GM23248 (cell line): ENCODE measurements around the gene IQCK. TPM values are rescaled to one million over a fixed set of nuclear protein-coding genes. Genes with fewer than 3 reads are reported as not detected.
A peak's percentile ranks its signal among the peaks of the same experiment; 100 is the strongest.

Experiments used
- DNase-seq: peaks from one replicate; pipeline ENCODE4 v3.0.0-alpha.2; 2015
- H2AFZ ChIP-seq: fragments of 200-600 bp; sonication (generic); 2 replicates; pipeline ENCODE4 v1.6.1; 2016; ENCODE audit warnings: antibody characterized with exemption
- H3F3A ChIP-seq: fragments of 200-600 bp; sonication (generic); 2 replicates; pipeline ENCODE4 v1.6.1; 2016; ENCODE audit warnings: mild to moderate bottlenecking, antibody characterized with exemption, mixed run types; ENCODE audit not compliant: insufficient read depth
- H3K27ac ChIP-seq: fragments of 200-600 bp; sonication (generic); 2 replicates; pipeline ENCODE4 v1.5.1; 2016; ENCODE audit warnings: mild to moderate bottlenecking
- H3K27me3 ChIP-seq: fragments of 200-600 bp; sonication (generic); replicated peaks from 2 replicates; pipeline ENCODE4 v1.6.1; 2016; ENCODE audit warnings: mild to moderate bottlenecking; ENCODE audit not compliant: insufficient read depth
- H3K36me3 ChIP-seq: fragments of 200-600 bp; sonication (generic); 2 replicates; pipeline ENCODE4 v1.6.1; 2016; ENCODE audit warnings: low read depth, mild to moderate bottlenecking
- H3K4me1 ChIP-seq: fragments of 200-600 bp; sonication (generic); 2 replicates; pipeline ENCODE4 v1.6.1; 2016; ENCODE audit warnings: mild to moderate bottlenecking; ENCODE audit not compliant: insufficient read depth
- H3K4me2 ChIP-seq: fragments of 200-600 bp; sonication (generic); one replicate; pipeline ENCODE4 v1.6.1; 2016; ENCODE audit warnings: mild to moderate bottlenecking; ENCODE audit not compliant: unreplicated experiment
- H3K4me3 ChIP-seq: fragments of 200-600 bp; sonication (generic); 2 replicates; pipeline ENCODE4 v1.5.1; 2016; ENCODE audit warnings: mild to moderate bottlenecking
- H3K79me2 ChIP-seq: fragments of 200-600 bp; sonication (generic); 2 replicates; pipeline ENCODE4 v1.6.1; 2016; ENCODE audit warnings: mild to moderate bottlenecking; ENCODE audit not compliant: insufficient read depth
- H3K9ac ChIP-seq: fragments of 200-600 bp; sonication (generic); 2 replicates; pipeline ENCODE4 v1.6.1; 2016; ENCODE audit warnings: mild to moderate bottlenecking
- H3K9me2 ChIP-seq: fragments of 200-600 bp; sonication (generic); 2 replicates; pipeline ENCODE4 v1.6.1; 2016; ENCODE audit warnings: mixed run types, mild to moderate bottlenecking, moderate library complexity; ENCODE audit not compliant: insufficient read depth
- H3K9me3 ChIP-seq: fragments of 200-600 bp; sonication (generic); one replicate; pipeline ENCODE4 v1.6.1; 2017; ENCODE audit warnings: low read depth
- H4K20me1 ChIP-seq: fragments of 200-600 bp; sonication (generic); 2 replicates; pipeline ENCODE4 v1.6.0; 2016; ENCODE audit not compliant: insufficient read depth
- EZH2 ChIP-seq: fragments of 200-600 bp; sonication (generic); IDR thresholded peaks from 2 replicates; pipeline ENCODE4 v1.6.1; 2018; ENCODE audit warnings: antibody characterized with exemption, mild to moderate bottlenecking; ENCODE audit not compliant: insufficient read depth, poor library complexity, severe bottlenecking
- EZH2phosphoT487 ChIP-seq: fragments of 200-600 bp; sonication (generic); IDR thresholded peaks from 2 replicates; pipeline ENCODE4 v1.6.1; 2018; ENCODE audit warnings: antibody characterized with exemption, moderate library complexity, mild to moderate bottlenecking, low read depth; ENCODE audit not compliant: insufficient read depth
- WGBS, 2 experiments: methylation state at CpG; one replicate each; pipeline ENCODE4 v1.1.6; 2015 to 2017; ENCODE audit warnings: low lambda C conversion rate in 2 of 2, low coverage in 1 of 2; ENCODE audit errors: missing lambda C conversion rate in 2 of 2; 5-methylcytosine and 5-hydroxymethylcytosine counted together
- in situ Hi-C: fragments of 300-500 bp; cut with MboI; formaldehyde crosslinking; loops from 2 replicates; pipeline ENCODE4 v1.15.0; 2020
- polyA plus RNA-seq: library from polyadenylated mRNA; unstranded; fragments of >200 nt; fragmentation: Nextera tagmentation; extraction: Ambion mirVana; gene quantifications from 2 replicates; pipeline ENCODE4 v1.2.1, GENCODE V29; 2016
- total RNA-seq: library from RNA; depleted of rRNA; stranded (reverse); fragments of >200 nt; shearing (Covaris generic); gene quantifications from 2 replicates; pipeline ENCODE4 v1.2.3, GENCODE V29; 2014

The IQCK gene
- total and polyA plus RNA-seq, 2 experiments from 2014 or later = 9.7 to 9.8 TPM

DNA sequence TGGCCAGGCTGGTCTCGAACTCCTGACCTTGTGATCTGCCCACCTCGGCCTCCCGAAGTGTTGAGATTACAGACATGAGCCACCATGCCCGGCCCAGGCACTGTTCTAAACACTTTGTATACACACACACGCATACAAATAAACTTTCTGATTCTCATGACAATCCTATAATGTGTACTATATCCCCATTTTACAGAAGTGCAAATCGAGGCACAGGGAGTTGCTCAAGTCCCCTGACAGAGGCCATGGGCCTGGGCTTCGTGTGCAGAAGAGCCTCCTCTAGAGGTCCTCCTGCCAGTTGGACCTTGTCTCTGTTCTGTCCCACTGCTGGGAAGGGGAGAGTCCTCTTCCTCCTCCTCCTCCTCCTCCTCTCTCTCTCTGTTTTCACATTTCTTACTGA is 176.5 kb downstream of the IQCK start:
- Histone ChIP-seq H2AFZ (no peak overlapping the region), H3K4me2 (no peak overlapping the region), H3K9me2 (no peaks in the 10 kb centered on the region), H3F3A (no peaks in the 10 kb centered on the region), H3K4me3 (no peak overlapping the region), H3K36me3 (no peaks in the 10 kb centered on the region), H4K20me1 (no peaks in the 10 kb centered on the region), H3K9me3 (no peaks in the 10 kb centered on the region), H3K9ac (no peak overlapping the region), H3K4me1 (no peaks in the 10 kb centered on the region), H3K79me2 (no peaks in the 10 kb centered on the region), H3K27ac (no peak overlapping the region), H3K27me3 (no peaks in the 10 kb centered on the region)
- 60 to 69% methylated on average over 7 of the region's 7 CpGs for WGBS, 2 experiments
- TF ChIP-seq EZH2 (no peak), EZH2phosphoT487 (no peak)
- in situ Hi-C loops = no loop called here
- no peak for DNase-seq

DNA sequence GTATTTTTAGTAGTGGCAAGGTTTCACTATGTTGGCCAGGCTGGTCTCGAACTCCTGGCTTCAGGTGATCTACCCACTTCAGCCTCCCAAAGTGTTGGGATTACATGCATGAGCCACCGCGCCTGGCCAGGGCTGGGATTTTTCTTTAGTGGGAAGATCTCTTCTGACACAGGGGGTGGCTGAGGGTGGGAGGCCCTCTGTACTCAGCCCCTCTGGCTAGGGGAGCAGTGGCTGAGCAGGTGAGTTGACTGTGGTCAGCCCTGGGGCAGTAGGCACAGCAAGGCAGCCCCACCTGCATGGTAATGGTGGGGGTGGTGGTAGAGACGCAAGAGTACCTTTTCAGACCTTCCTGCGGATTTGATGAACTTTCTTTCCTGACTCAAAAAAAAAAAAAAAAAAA is 178.9 kb downstream of the IQCK start:
- H3K36me3 ChIP-seq = no peaks in the 10 kb centered on the region
- H4K20me1 ChIP-seq = no peaks in the 10 kb centered on the region
- H3K9me3 ChIP-seq = no peaks in the 10 kb centered on the region
- WGBS, 2 experiments = 74 to 82% methylated on average over 5 of the region's 5 CpGs
- no peak for DNase-seq
- no peak overlapping the region for H3K4me3 ChIP-seq
- H3K9me2 ChIP-seq = no peaks in the 10 kb centered on the region
- in situ Hi-C loops = no loop called here
- H3K79me2 ChIP-seq = no peaks in the 10 kb centered on the region
- H3K9ac ChIP-seq = no peak overlapping the region
- no peaks in the 10 kb centered on the region for H3K4me1 ChIP-seq
- H3K27me3 ChIP-seq = no peaks in the 10 kb centered on the region
- no peaks in the 10 kb centered on the region for H3F3A ChIP-seq
- no peak overlapping the region for H3K4me2 ChIP-seq
- TF ChIP-seq EZH2phosphoT487 (no peak), EZH2 (no peak)
- H2AFZ ChIP-seq = no peak overlapping the region
- no peak overlapping the region for H3K27ac ChIP-seq

DNA sequence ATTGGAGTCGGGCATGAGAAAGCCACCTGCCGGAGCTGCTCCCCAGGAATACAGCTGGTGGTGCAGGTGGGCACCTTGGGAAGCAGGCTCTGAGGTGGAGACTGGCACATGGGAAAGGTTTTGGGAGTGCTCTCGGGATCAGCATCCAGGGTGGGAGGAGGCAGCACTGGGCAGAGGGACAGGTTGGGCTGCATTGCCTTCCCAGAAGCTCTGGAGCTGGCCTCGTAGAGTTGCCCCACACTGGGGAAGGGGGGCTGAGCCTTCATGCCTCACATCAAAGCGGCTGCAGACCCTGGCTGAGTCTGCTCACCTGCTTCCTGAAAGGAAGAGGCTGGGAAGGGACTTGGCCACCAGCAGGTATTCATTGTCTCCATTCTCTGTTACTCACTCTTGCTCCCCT is 180.1 kb downstream of the IQCK start:
- no peak for DNase-seq
- H3K9ac ChIP-seq = no peak overlapping the region
- H4K20me1 ChIP-seq = no peaks in the 10 kb centered on the region
- H3K4me1 ChIP-seq = no peaks in the 10 kb centered on the region
- H3K36me3 ChIP-seq = no peaks in the 10 kb centered on the region
- WGBS, 2 experiments = 59 to 69% methylated on average over 5 of the region's 5 CpGs
- H3K9me2 ChIP-seq = no peaks in the 10 kb centered on the region
- H3K4me3 ChIP-seq = no peak overlapping the region
- no peaks in the 10 kb centered on the region for H3K9me3 ChIP-seq
- no peak overlapping the region for H3K27ac ChIP-seq
- no peak overlapping the region for H2AFZ ChIP-seq
- TF ChIP-seq EZH2phosphoT487 (no peak), EZH2 (no peak)
- in situ Hi-C loops = no loop called here
- no peaks in the 10 kb centered on the region for H3K79me2 ChIP-seq
- no peaks in the 10 kb centered on the region for H3K27me3 ChIP-seq
- no peak overlapping the region for H3K4me2 ChIP-seq
- H3F3A ChIP-seq = no peaks in the 10 kb centered on the region

DNA sequence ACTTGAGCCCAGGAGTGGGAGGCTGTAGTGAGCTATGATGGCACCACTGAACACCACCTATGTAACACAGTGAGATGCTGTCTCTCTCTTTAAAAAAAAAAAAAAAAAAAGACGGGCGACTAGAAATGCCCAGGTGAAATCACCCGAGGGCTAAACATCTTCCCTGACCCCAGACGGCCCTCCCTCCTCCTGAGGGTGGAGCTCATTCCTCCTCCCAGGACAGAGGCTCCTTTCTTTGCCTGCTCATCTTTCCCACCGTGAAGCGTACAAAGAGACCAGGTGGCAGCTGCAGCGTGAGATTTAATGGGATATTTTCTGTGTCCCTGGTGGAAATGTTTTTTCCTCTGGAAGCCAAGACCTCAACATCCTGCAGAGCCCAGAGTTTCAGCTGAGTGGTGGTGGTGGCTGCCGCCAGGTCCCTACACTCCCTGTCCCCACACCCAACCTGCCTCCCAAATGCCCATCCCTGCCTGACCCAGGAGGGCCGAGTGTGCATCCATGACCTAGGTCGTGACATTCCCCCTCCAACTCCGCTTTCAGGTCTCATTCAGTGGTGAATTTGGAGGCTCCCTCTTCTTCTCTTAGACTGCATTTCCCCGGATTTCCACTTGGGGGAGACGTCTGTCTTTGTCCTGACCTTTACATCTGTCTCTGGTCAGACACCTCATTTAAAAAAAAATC is 181.0 kb downstream of the IQCK start:
- Histone ChIP-seq H3K4me2 (no peak overlapping the region), H3K36me3 (no peaks in the 10 kb centered on the region), H3K27me3 (no peaks in the 10 kb centered on the region), H3K9ac (no peak overlapping the region), H3K9me2 (no peaks in the 10 kb centered on the region), H2AFZ (no peak overlapping the region), H3K27ac (no peak overlapping the region), H3F3A (no peaks in the 10 kb centered on the region), H3K4me1 (no peaks in the 10 kb centered on the region), H3K9me3 (no peaks in the 10 kb centered on the region), H3K79me2 (no peaks in the 10 kb centered on the region), H3K4me3 (no peak overlapping the region), H4K20me1 (no peaks in the 10 kb centered on the region)
- DNase-seq = peak; percentile 64
- TF ChIP-seq EZH2 = no peak
- no peak for TF ChIP-seq EZH2phosphoT487
- in situ Hi-C loops = no loop called here
- WGBS, 2 experiments = 4 to 6% methylated on average over 13 of the region's 13 CpGs

DNA sequence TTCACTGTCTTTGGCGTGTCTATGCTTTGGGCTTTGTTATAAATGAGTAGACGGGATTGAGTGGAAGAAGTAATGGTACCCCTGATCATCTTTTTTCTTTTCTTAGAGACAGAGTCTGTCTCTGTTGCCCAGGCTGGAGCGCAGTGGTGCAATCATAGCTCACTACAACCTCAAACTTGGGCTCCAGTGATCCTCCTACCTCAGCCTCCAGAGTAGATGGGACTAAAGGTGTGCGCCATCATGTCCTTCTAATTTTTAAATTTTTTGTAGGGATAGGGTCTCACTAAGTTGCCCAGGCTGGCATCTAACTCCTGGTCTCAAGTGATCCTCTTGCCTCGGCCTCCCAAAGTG is 181.5 kb downstream of the IQCK start:
- Histone ChIP-seq H3K4me1 (no peaks in the 10 kb centered on the region), H4K20me1 (no peaks in the 10 kb centered on the region), H3K27me3 (no peaks in the 10 kb centered on the region), H3F3A (no peaks in the 10 kb centered on the region), H3K4me2 (no peak overlapping the region), H3K4me3 (no peak overlapping the region), H3K9me3 (no peaks in the 10 kb centered on the region), H3K27ac (no peak overlapping the region), H3K9me2 (no peaks in the 10 kb centered on the region), H2AFZ (no peak overlapping the region), H3K36me3 (no peaks in the 10 kb centered on the region), H3K9ac (no peak overlapping the region), H3K79me2 (no peaks in the 10 kb centered on the region)
- TF ChIP-seq EZH2 (no peak), EZH2phosphoT487 (no peak)
- 40 to 44% methylated on average over 5 of the region's 5 CpGs for WGBS, 2 experiments
- in situ Hi-C loops = no loop called here
- no peak for DNase-seq
